Ovary (tissue), 3 donors: ENCODE data around the gene PCTP.

Experiments used
- POLR2A ChIP-seq: fragments of 450-650 bp; IDR thresholded peaks from one replicate; pipeline ENCODE4 v1.6.1; 2017; ENCODE audit warnings: antibody characterized with exemption, mild to moderate bottlenecking, moderate library complexity
- TF ChIP-seq, protein P1 (sequence below), 3 donors: fragments of 450-650 bp in 2 of 3; fragments of 200-600 bp in 1 of 3; IDR thresholded peaks; one replicate each; pipeline versions ENCODE4 v1.5.1 to v1.8.0; 2016 to 2022; ENCODE audit warnings: antibody characterized with exemption in 3 of 3, mild to moderate bottlenecking in 1 of 3
- donor health status: DM: no; HTN: no; CAD: no.

DNA sequence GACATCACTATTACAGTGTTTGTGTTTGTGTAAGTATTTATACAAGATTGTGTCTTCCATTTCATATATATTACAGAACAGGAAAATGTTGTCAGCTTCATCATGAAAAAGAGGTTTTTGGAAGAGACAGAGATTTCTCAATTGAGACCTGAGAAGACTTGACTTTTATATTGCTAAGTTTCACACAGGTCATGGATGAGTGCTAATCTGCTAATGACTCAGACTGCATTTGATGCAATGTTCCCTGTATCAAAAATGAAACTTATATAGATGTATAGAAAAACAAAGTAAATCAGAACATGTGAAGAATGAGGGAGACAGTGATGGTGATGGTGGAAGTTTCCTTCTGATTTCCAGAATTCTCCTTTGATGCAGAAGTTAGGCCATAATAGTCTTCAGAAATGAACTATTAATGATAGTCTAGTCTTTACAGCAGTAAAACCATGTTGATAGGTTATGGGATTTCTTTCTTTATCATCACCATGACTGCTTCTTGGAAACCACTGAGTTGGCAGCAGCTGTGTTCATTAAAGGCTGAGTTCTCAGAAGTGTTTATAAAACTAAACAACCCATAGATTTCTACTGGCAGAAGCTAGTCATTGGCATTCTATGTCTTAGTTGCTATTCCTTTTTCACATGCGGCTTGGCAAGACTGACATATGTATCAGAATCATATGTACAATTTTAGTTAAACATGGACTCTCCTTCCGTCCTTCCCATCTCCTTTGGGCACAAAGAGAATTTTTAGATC, 56.1 kb downstream of the PCTP start:
- TF ChIP-seq, protein P1, sequence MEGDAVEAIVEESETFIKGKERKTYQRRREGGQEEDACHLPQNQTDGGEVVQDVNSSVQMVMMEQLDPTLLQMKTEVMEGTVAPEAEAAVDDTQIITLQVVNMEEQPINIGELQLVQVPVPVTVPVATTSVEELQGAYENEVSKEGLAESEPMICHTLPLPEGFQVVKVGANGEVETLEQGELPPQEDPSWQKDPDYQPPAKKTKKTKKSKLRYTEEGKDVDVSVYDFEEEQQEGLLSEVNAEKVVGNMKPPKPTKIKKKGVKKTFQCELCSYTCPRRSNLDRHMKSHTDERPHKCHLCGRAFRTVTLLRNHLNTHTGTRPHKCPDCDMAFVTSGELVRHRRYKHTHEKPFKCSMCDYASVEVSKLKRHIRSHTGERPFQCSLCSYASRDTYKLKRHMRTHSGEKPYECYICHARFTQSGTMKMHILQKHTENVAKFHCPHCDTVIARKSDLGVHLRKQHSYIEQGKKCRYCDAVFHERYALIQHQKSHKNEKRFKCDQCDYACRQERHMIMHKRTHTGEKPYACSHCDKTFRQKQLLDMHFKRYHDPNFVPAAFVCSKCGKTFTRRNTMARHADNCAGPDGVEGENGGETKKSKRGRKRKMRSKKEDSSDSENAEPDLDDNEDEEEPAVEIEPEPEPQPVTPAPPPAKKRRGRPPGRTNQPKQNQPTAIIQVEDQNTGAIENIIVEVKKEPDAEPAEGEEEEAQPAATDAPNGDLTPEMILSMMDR (IDR thresholded peaks at IDR 0.05), result no peak
- TF ChIP-seq POLR2A, result no peak
